ENCODE data around the gene TMEM236.
"Not testable (repeated sequence)": the region's sequence is repeated elsewhere in the genome, so short reads cannot be mapped to it uniquely, and the experiment has no call there.

TMEM236 gene, protein sequence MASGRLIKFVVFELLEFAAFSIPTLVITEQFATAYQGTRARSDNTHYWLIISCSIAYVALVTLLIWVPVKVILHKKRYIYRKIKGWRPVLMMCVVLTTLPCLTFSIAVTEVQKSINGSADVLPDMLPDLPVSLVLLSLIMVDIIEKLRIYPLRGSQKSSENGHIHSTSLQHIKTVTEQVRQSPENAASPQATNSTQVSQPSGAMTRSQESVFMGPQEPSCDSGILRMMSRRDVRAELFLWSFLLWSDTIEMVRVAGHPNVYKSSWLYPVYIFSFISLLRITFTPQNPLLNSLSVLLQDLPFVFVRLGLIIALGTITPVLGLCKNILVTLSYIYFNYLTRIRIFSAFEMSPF

GRCh38 chr10:17751781-17752445 lies at the start of gene TMEM236:
TMEM236 (plus strand) TSS chr10:17752201; CDS start chr10:17752296, 95 bp downstream.
- no peak for DNase-seq (ENCODE audit: low spot score)

- DNase-seq (ENCODE audit: low spot score), result no peak
These were observed 48.3 kb upstream of the TMEM236 start for GRCh38 chr10:17703706-17704105.

GRCh38 chr10:17708821-17709220 lies 43.2 kb upstream of the TMEM236 start:
- no peak for DNase-seq (ENCODE audit: low spot score)

- no peak for DNase-seq (ENCODE audit: low spot score)
These were observed 42.5 kb upstream of the TMEM236 start for GRCh38 chr10:17709492-17709891.

GRCh38 chr10:17710181-17710580 lies 41.8 kb upstream of the TMEM236 start:
- DNase-seq (ENCODE audit: low spot score), result no peak

DNA sequence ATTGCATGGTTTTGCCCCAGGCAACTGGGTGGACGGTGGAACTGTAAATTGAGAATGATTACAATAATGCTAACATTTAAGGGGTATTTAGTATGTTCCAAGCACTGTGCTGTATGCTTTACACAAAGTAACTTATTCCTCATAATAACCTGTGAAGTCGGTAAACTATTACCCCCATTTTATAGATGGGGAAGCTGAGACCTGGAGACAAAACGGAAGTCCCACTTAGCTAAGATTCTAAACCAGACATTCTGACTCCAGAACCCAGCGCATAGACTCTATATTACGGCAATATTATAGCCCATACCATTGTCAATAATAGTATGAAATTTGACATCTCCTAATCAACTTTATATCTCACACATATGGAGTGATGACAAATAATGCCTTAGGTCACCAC lies 39.9 kb upstream of the TMEM236 start:
- no peak for DNase-seq (ENCODE audit: low spot score)

- DNase-seq (ENCODE audit: low spot score), result no peak
These were observed 39.1 kb upstream of the TMEM236 start for GRCh38 chr10:17712717-17713471.

GRCh38 chr10:17713758-17714157 lies 38.2 kb upstream of the TMEM236 start:
- no peak for DNase-seq (ENCODE audit: low spot score)

GRCh38 chr10:17716161-17716560 lies 35.8 kb upstream of the TMEM236 start:
- DNase-seq (ENCODE audit: low spot score), result no peak

GRCh38 chr10:17722317-17723014 lies 29.5 kb upstream of the TMEM236 start:
- DNase-seq (ENCODE audit: low spot score), result not testable (repeated sequence)

DNA sequence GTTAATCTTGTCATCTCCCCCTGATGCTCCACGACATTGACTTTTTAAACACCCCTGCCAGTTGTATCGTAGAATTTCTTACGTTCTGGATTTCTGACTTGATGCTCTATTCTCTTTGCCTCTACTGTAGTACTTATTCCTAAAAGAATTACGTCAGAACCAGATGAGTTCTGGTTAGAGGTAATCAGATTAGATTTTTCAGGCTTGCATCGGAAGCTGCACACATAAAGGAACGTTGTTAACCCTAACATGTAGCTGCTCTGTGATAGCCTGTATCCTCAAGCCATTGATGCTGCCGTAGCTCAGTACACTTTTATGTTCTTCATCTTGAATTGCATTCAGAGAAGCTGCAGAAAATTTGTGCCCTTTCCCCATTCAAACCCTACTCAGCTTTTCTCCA lies 26.3 kb upstream of the TMEM236 start:
- DNase-seq (ENCODE audit: low spot score), result no peak

DNA sequence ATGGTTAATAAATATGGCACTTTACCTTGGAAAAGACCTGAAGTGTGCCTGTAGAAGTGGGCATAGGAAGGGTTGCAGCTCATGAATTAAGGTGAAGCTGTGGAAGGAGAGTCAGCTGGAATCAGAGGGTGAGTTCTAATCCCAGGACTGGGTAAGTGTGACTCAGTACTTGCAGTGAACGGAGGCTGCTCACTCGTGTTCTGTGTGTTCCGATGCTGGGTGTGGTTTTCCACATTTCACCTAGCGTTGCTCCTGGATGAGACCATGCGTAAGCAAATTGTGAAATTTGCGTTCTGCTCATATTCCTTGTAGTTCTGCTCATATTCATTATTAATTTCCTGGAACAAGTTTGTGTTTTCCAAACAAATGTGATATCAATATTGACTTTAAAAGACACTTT lies 22.4 kb upstream of the TMEM236 start:
- no peak for DNase-seq (ENCODE audit: low spot score)

DNA sequence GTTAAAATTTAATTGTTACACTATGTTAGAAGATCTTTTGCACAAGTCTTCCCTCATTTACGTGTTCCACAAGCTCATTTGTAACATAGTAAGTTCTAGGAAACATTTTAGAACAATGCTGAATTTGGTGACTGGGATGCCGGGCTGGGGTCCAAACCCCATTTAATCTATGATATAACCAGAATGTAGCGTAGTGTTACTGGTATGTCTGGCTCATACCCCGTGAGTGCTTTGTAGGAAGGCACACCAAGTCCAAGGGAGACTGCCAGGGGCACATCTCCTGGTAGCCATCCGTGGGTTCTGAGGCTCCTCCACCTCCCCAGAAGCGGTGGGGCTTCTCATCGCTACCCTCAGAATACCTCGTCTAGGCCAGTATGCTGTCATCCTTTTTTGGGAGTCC lies 21.3 kb upstream of the TMEM236 start:
- no peak for DNase-seq (ENCODE audit: low spot score)

GRCh38 chr10:17731331-17732020 lies 20.5 kb upstream of the TMEM236 start:
- no peak for DNase-seq (ENCODE audit: low spot score)

- no peak for DNase-seq (ENCODE audit: low spot score)
These were observed 18.4 kb upstream of the TMEM236 start for GRCh38 chr10:17733620-17734019.

GRCh38 chr10:17734432-17735080 lies 17.4 kb upstream of the TMEM236 start:
- no peak for DNase-seq (ENCODE audit: low spot score)

- no peak for DNase-seq (ENCODE audit: low spot score)
These were observed 16.6 kb upstream of the TMEM236 start for GRCh38 chr10:17735166-17735941.

DNA sequence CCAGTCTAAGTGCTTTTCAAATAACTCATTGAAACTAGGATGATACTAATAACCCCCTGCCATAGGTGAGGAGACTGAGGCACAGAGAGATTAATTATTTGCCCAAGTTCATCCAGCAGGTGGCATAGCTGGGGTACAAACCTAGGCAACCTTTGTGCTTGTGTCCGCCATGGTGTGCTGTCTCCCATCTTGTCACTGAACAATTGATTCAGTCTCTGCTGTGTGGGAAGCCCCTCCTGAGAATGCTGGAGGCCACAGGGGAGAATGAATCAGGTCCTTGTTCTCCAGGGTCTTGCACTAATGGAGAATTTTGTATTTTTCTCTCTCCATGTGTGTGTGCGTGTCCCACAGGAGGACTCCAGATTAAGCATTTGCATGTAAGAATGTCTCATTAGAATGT lies 15.8 kb upstream of the TMEM236 start:
- no peak for DNase-seq (ENCODE audit: low spot score)

GRCh38 chr10:17737027-17737965 lies 14.7 kb upstream of the TMEM236 start:
- peak; percentile 75 for DNase-seq (ENCODE audit: low spot score)
